ENCODE results near the gene PNKD. TPM values are rescaled to one million over a fixed set of nuclear protein-coding genes. Genes with fewer than 3 reads are reported as not detected.

PNKD gene
- total RNA-seq, 1 experiment from 2014 or later = 40.8 TPM

GRCh38 chr2:218249691-218250090 is 20.6 kb upstream of the PNKD start:
- Histone ChIP-seq H3K4me3 (no peak overlapping the region), H3K36me3 (peaks cover 90% of the 10 kb centered on the region), H3K27me3 (no peaks in the 10 kb centered on the region), H3K9me3 (no peaks in the 10 kb centered on the region)
- DNase-seq = no peak

- Histone ChIP-seq H3K27me3 (no peaks in the 10 kb centered on the region), H3K9me3 (no peaks in the 10 kb centered on the region), H3K36me3 (peaks cover 75% of the 10 kb centered on the region), H3K4me3 (no peak overlapping the region)
- peak; percentile 26 for DNase-seq
Observed at GRCh38 chr2:218252509-218253231, 17.6 kb upstream of the PNKD start.

DNA sequence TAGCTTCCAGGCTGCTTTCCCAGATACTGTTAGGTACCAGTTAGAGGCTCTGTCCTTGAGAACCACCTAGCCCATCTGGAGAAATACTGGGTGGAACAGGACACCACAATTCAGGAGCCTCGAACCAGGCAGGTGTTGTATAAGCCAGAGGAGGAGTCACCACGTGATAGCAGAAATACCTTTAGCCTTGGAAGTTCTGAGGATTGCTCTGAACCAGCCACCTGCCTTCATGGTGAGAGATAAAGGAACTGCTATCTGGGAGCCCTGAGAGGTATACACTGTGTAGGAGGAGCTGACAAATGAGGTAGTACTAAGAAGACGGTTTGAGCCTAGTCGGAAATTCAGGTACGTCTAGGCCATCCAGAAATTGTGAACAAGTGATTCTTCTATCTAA is 17.1 kb upstream of the PNKD start:
- no peaks in the 10 kb centered on the region for H3K9me3 ChIP-seq
- no peak for DNase-seq
- no peaks in the 10 kb centered on the region for H3K27me3 ChIP-seq
- H3K36me3 ChIP-seq = peaks cover 71% of the 10 kb centered on the region
- no peak overlapping the region for H3K4me3 ChIP-seq

- peaks cover 49% of the 10 kb centered on the region for H3K36me3 ChIP-seq
- H3K27me3 ChIP-seq = no peaks in the 10 kb centered on the region
- H3K9me3 ChIP-seq = no peaks in the 10 kb centered on the region
- DNase-seq = no peak
- no peak overlapping the region for H3K4me3 ChIP-seq
Observed at GRCh38 chr2:218255446-218255845, 14.9 kb upstream of the PNKD start.

DNA sequence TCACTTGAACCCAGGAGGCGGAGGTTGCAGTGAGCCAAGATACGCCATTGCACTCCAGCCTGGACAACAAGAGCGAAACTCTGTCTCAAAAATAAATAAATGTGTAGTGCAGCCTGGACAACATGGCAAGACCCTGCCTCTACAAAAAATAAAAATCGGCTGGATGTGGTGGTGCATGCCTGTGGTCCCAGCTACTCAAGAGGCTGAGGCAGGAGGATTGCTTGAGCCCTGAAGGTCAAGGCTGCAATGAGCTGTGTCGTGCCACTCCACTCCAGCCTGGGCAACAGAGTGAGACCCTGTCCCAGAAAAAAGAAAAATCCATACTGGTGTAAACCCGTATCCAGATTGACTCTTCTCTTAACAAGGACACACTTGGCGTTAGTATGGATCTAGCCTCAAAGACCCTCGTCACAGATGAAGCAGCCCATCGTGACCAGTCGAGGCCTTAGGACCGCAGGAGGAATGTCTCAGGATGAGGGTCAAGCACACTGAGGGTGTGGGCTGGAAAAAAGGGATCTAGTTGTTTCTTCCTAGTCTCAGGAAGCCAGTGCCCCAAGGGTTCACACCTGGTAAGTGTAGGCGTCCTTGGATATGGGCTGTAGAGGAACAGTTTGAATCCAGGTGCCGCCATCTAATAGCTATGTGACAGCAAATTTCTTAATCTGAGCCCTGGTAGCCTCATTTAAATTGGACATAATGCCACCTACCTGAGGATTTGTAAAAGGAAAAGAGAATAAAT is 13.5 kb upstream of the PNKD start:
- Histone ChIP-seq H3K4me3 (no peak overlapping the region), H3K36me3 (peaks cover 40% of the 10 kb centered on the region), H3K27me3 (no peaks in the 10 kb centered on the region), H3K9me3 (no peaks in the 10 kb centered on the region)
- DNase-seq = no peak

DNA sequence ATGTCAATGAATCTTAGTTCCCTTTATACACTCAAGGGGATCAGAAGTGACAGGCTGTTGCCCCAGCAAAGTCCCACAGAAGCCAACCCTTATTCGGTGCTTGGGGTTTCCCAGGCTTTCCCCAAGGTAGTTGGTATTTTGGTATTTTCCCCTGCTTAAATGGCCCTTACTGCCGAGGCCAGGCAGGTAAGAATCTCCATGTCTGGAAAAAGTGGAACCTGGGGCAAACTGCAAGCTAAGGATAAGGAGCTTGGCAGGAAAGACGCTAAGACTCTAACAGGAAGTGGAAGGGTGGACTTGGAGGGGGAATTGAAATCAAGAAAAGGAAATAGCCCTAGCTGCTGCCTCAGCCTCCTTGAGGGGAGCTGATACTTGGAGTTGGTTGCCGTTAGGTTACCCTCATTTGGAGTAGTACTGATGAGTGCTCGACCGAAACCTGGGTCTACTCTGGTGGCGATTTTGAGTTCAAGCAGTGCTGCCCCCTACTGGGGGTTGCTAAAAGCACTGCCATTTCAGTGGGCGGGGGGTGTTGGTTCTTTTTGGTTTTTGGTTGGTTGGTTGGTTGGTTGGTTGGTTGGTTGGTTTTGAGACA is 12.8 kb upstream of the PNKD start:
- Histone ChIP-seq H3K9me3 (no peaks in the 10 kb centered on the region), H3K27me3 (no peaks in the 10 kb centered on the region), H3K4me3 (no peak overlapping the region), H3K36me3 (peaks cover 33% of the 10 kb centered on the region)
- DNase-seq = no peak

DNA sequence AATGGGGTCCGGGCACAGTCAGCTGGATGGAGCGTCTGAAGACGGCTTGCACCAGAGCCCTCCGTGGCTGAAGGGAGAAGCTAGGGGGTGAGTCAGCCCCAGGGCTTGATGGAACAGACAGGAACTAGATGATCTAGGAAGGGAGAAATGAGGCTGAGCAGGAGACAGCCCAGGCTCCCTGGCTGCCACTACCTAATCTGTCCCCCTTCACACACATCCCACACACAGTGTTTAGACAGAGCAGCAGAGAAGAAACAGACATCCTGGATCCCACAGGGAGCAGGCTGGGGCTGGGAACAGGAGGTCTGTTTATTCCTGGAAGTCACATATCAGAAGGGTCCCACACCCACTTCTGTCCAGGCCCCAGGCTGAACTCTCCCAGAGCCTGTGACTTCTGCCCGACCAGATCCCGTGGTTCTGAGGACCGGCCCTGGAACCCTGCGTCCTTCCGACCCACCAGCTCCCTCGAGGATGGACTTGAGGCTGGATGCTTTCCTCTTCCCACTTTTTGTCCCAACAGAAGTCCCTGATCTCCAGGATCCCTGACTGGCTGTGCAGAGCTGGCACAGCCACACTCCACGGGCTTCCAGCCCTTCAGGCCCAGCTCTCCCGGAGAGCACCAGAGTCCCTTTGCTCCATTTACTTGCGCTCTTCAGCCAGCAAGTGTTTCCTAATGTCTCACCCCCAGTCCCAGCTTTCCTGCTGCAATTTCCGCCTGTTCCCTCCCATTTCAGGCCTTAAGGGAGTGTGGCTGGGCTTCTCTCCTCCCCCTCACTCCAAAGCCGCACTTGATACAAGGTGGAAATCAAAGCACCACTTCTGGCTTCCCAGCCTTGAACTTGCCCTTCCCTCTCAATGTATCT is 11.0 kb upstream of the PNKD start:
- no peaks in the 10 kb centered on the region for H3K27me3 ChIP-seq
- no peaks in the 10 kb centered on the region for H3K9me3 ChIP-seq
- DNase-seq = no peak
- H3K36me3 ChIP-seq = peaks cover 17% of the 10 kb centered on the region
- H3K4me3 ChIP-seq = no peak overlapping the region

GRCh38 chr2:218260166-218260565 is 10.2 kb upstream of the PNKD start:
- DNase-seq = no peak
- Histone ChIP-seq H3K27me3 (no peaks in the 10 kb centered on the region), H3K4me3 (no peak overlapping the region)

DNA sequence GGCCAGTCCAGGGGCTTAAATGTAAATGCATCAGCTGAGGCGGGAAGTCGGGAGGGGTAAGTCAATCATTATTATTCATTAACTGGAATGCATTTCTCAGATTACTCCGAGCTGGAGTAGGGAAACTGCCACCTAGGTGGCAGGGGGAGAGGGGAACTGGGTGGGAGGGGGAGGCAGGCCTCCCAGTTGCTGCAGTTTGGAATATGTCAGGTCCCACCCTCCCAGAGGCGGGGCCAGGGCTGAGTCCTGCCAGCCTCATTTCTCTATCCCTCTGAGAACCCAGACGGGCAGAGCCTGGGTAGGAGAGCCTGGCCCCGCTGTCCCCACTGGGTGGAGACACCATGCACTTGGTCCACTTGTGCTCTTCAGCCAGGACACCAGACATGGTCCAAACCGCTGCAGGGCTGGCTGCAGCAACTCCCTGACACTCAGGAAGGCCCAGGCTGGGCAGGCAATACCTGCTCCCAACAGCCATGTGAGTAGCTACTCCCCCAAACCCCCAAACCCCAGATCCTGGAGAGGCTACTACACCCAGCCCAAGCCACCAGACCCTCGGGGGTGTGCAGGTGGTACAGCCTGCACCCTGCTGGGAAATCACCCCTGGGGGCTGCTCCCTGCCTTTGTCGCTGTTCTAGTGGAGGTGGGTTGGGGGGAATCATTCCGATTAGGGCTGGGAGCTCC is 9.4 kb upstream of the PNKD start, which contains the start of gene GPBAR1:
GPBAR1 (plus strand) TSS at position 274 of the 681 bp plus-strand sequence. CDS start 1,710 bp downstream, outside the sequence.
- DNase-seq = no peak
- H3K36me3 ChIP-seq = peaks cover 14% of the 10 kb centered on the region
- H3K27me3 ChIP-seq = no peaks in the 10 kb centered on the region
- no peaks in the 10 kb centered on the region for H3K9me3 ChIP-seq
- no peak within 1 kb of the TSS for H3K4me3 ChIP-seq

More at GRCh38 chr2:218260166-218260565, 10.2 kb upstream of the PNKD start:
- peaks cover 17% of the 10 kb centered on the region for H3K36me3 ChIP-seq
- no peaks in the 10 kb centered on the region for H3K9me3 ChIP-seq

DNA sequence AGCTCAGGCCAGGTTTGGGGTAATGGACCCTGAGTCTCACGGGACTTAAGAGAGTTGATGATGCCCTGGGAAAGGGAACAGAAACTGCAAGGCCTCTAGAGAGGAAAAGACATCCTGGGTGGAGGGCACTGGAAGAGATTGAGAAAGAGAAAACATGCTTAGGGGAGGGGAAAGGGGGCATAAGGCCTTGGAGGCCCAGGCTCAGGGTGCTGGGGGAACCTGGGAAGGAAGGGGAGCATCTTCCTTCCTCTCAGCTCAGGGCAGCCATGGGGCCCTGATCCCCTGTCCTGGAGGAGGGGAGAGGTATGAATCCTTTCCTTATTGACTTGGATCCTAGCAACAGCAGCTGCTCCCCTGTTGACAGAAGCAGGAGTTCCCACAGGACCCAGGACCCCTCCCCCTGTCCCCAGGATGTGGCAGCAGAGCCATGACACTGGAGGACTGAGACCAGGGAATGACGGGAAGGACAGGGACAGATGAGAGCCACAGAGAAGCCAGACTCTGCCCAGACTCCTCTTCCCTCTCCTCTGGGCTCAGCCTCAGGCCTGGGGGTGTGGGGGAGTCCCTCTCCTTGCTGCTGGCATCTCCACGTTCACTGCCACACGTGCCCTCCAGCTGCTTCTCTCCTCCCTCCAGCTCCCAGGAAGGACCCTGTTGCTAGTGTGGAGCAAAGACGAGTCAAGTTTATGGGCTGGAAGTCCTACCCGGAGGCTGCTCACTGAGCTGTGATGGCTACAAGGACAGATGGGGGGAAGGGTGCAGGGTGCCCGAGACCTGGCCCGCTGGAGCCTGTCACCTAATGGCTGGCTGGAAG is 8.7 kb upstream of the PNKD start:
- Histone ChIP-seq H3K4me3 (no peak overlapping the region), H3K27me3 (no peaks in the 10 kb centered on the region), H3K36me3 (peaks cover 19% of the 10 kb centered on the region), H3K9me3 (no peaks in the 10 kb centered on the region)
- no peak for DNase-seq

GRCh38 chr2:218262237-218262600 is 8.1 kb upstream of the PNKD start:
- peaks cover 25% of the 10 kb centered on the region for H3K36me3 ChIP-seq
- no peaks in the 10 kb centered on the region for H3K27me3 ChIP-seq
- no peaks in the 10 kb centered on the region for H3K9me3 ChIP-seq
- H3K4me3 ChIP-seq = no peak overlapping the region
- DNase-seq = no peak

DNA sequence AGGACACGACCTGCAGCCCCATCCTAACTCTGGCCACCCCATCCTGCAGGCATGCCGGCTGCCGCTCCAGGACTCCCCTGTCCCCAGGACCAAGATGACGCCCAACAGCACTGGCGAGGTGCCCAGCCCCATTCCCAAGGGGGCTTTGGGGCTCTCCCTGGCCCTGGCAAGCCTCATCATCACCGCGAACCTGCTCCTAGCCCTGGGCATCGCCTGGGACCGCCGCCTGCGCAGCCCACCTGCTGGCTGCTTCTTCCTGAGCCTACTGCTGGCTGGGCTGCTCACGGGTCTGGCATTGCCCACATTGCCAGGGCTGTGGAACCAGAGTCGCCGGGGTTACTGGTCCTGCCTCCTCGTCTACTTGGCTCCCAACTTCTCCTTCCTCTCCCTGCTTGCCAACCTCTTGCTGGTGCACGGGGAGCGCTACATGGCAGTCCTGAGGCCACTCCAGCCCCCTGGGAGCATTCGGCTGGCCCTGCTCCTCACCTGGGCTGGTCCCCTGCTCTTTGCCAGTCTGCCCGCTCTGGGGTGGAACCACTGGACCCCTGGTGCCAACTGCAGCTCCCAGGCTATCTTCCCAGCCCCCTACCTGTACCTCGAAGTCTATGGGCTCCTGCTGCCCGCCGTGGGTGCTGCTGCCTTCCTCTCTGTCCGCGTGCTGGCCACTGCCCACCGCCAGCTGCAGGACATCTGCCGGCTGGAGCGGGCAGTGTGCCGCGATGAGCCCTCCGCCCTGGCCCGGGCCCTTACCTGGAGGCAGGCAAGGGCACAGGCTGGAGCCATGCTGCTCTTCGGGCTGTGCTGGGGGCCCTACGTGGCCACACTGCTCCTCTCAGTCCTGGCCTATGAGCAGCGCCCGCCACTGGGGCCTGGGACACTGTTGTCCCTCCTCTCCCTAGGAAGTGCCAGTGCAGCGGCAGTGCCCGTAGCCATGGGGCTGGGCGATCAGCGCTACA is 7.4 kb upstream of the PNKD start:
- no peaks in the 10 kb centered on the region for H3K27me3 ChIP-seq
- H3K36me3 ChIP-seq = peaks cover 30% of the 10 kb centered on the region
- no peak for DNase-seq
- no peak overlapping the region for H3K4me3 ChIP-seq
- no peaks in the 10 kb centered on the region for H3K9me3 ChIP-seq

GRCh38 chr2:218263817-218264641 is 6.3 kb upstream of the PNKD start:
- no peaks in the 10 kb centered on the region for H3K9me3 ChIP-seq
- H3K36me3 ChIP-seq = peaks cover 37% of the 10 kb centered on the region
- no peak for DNase-seq

More at GRCh38 chr2:218263817-218264641, 6.3 kb upstream of the PNKD start:
- no peaks in the 10 kb centered on the region for H3K27me3 ChIP-seq
- H3K4me3 ChIP-seq = no peak overlapping the region
